Stimulated activated CD4-positive, alpha-beta T cell treated with anti-CD3 and anti-CD28 coated beads, Interleukin-15, amount 100 ng/mL, for 48 hours (primary cell): ENCODE data around the gene B9D2.
"Not testable (repeated sequence)": the region's sequence is repeated elsewhere in the genome, so short reads cannot be mapped to it uniquely, and the experiment has no call there.

Experiments used
- DNase-seq, 2 donors: peaks; one replicate each; pipeline ENCODE4 v3.0.0-alpha.2; 2020; ENCODE audit warnings: low read depth in 2 of 2

The B9D2 gene

DNA sequence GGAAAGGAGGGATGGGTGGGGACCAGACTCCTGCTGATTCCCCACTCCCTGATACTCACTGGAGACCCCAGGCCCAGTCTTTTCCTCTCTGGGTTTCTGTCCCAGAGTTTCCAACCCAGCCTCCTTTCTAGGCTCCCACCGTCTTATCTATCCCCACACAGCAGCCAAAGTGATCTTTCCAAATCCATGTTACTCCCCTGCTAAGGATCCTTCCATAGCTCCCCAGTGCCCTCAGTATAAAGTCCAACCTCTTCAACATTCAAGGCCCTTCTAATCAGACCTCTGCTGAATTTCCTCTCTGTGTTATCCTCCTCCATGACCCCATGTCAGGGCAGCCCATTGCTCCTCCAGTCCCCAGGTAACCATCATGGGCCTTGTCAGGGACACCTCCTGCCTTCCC, 8.9 kb downstream of the B9D2 start:
- no peak for DNase-seq

- DNase-seq, result no peak
These were observed 9.5 kb downstream of the B9D2 start for GRCh38 chr19:41354343-41354953.

- peak; percentile 82 to 88 for DNase-seq
These were observed 10.2 kb downstream of the B9D2 start, which contains the start of gene TGFB1 for GRCh38 chr19:41353466-41354342. TSS of gene TGFB1 (minus strand) at chr19:41353922. CDS start at chr19:41353044, 878 bp downstream.

GRCh38 chr19:41352609-41353465, 11.1 kb downstream of the B9D2 start:
- peak; percentile 56 to 69 for DNase-seq

DNA sequence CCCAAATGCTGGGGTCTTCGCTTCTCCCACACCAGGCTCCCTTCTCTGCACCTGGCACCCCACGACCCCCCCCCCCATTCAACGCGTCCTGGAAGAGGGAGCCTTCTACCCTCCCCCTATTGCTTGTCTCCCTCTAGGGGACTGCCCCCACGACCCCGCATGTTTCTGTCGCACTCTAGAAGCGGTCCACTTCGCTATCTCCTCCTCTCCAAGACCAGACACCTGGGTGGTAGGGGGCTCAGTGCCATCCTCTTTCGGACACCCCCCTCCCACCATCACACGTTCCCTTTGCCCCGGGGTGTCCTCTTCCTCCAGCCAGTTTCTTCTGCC, 11.7 kb downstream of the B9D2 start:
- DNase-seq, result no peak

DNA sequence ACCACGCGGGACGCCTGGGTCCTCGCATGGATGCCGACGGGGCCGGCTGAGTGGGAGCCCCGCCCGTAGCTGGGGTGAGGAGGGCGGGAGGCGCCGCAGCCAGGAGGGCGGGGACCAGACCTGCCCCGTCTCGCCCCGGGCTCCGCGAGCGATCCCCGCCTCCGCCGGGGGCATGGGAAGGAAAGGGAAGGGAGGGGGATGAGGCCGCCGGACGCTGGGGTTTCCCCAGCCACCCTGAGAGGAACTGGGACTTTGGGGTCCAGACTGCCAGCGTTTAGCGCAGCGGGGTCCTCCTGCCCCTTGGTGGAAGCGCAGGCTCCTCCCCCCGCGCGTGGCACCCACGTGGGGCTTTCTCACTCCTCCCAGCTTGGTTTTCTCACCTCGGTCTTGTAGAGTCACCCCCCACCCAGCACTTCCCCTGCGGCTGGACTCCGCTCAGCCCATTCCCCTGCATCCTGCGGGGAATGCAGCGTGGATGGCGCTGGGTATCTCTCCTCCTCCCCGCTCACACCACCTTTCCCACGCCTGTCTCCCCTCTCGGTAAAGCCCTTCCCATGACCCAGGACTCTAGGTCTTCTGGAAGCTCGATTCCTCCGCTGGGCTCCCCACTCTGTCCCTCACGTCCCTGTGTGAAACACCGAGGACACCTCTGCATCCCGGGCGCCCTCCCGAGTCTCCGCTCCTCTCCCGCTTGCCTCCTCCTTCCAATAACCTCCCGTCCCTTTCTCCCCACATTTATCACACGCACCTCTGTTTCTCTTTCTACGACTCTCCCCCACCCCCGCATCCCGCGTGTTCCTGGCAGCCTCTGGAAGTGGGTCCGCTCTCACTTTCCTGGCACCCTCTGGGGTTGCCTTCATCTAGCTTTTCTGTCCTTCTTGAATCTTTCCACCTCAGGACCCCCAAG, 12.4 kb downstream of the B9D2 start:
- DNase-seq, result peak; percentile 63 to 76

GRCh38 chr19:41350735-41351338, 13.1 kb downstream of the B9D2 start:
- no peak for DNase-seq

DNA sequence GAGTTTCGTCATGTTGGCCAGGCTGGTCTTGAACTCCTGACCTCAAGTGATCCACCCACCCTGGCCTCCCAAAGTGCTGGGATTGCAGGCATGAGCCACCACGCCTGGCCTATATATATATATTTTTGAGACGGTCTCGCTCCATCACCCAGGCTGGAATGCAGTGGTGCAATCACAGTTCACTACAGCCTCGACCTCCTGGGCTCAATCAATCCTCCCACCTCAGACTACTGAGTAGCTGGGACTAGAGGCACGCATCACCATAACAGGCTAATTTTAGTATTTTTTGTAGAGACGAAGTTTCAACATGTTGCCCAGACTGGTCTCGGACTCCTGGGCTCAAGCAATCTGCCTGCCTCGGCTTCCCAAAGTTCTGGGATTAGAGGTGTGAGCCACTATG, 17.0 kb downstream of the B9D2 start:
- not testable (repeated sequence) for DNase-seq

DNA sequence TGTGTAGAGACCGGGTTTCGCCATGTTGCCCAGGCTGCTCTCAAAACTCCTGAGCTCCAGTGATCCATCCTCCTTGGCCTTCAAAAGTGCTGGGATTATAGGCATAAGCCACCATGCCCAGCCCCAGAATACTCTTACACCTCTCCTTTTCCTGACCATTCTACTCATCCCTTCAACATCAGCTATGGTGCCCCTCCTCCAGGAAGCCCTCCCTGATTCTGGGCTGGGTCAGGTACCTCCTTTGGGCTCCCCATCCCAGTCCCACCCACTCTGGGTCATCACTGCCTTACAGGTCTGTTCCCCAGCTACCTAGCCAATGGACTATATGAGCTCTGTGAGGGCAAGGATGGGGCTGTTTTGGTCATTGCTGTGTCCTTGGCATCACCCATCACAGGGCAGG, 19.8 kb downstream of the B9D2 start:
- DNase-seq, result no peak

DNA sequence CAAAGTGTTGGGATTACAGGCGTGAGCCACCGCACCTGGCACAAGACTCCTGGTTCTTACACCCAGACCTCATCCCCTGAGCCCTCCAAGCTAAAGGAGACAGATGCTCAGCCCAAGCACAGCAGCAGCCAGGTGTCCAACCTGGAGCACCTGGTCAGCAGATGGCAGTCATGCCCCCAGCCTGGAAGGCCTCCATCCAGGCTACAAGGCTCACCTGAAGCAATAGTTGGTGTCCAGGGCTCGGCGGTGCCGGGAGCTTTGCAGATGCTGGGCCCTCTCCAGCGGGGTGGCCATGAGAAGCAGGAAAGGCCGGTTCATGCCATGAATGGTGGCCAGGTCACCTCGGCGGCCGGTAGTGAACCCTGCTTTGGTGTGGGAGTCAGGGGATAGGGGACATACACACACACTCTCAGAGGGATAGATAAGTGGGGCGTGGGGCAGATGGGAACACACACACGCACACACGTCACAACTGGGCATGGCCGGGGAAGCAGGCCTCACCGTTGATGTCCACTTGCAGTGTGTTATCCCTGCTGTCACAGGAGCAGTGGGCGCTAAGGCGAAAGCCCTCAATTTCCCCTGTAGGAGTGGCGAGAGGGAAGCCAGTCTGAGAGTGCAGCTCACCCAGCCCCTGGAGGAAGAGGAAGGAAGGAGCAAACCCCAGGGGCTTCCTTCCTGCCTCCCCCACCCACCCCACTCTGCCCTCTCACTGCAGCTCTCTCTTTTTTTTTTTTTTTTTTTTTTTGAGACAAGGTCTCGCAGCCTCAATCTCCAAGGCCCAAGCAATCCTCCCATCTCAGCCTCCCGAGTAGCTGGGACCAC, 22.1 kb downstream of the B9D2 start:
- DNase-seq, result no peak

DNA sequence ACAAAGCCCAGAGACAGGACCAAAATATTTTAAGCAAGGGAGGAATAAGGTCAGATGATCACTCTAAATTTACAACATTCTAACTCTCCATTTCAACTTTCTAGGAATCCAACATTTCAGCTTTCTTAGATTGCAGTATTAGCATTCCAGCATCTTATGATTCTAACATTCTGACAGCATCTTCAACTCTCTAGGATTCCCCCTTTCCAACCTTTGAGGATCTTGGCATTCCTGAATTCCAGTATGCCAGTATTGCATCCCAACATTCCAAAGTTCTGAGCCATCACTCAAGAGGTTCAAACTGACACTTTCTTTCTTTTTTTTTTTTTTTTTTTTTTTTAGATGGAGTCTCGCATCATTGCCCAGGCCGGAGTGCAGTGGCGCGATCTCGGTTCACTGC, 24.0 kb downstream of the B9D2 start:
- no peak for DNase-seq

DNA sequence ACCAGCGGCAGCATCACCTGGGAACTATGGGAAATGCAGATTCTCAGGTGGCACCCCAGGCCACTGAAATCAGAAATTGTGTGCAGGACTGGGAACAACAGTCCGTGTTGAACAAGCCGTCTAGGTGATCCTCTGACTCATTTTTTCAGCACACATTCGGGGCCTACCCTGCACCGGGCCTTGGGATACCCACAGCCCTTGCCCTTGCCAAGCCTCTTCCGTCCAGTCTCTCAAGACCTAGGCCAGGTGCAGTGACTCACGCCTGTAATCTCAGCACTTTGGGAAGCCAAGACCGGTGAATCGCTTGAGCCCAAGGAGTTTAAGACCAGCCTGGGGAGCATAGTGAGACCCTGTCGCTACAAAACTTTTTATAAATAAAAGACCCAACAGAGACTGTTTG, 28.5 kb downstream of the B9D2 start:
- no peak for DNase-seq

GRCh38 chr19:41334793-41335192, 29.2 kb downstream of the B9D2 start:
- DNase-seq, result no peak

GRCh38 chr19:41332468-41332867, 31.5 kb downstream of the B9D2 start:
- DNase-seq, result no peak

DNA sequence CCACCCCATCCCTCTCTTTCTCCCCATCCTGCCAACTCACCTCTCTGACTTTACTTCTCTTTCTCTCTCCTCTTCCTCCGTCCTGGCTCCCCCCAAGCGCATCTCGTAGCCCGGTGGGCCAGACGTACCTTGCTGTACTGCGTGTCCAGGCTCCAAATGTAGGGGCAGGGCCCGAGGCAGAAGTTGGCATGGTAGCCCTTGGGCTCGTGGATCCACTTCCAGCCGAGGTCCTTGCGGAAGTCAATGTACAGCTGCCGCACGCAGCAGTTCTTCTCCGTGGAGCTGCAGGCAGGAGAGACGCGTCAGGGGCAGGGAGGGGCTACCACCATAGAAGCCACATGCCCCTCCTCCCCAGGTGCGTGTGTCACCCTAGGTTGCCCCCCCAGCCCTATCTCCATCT, 31.9 kb downstream of the B9D2 start:
- DNase-seq, result no peak

DNA sequence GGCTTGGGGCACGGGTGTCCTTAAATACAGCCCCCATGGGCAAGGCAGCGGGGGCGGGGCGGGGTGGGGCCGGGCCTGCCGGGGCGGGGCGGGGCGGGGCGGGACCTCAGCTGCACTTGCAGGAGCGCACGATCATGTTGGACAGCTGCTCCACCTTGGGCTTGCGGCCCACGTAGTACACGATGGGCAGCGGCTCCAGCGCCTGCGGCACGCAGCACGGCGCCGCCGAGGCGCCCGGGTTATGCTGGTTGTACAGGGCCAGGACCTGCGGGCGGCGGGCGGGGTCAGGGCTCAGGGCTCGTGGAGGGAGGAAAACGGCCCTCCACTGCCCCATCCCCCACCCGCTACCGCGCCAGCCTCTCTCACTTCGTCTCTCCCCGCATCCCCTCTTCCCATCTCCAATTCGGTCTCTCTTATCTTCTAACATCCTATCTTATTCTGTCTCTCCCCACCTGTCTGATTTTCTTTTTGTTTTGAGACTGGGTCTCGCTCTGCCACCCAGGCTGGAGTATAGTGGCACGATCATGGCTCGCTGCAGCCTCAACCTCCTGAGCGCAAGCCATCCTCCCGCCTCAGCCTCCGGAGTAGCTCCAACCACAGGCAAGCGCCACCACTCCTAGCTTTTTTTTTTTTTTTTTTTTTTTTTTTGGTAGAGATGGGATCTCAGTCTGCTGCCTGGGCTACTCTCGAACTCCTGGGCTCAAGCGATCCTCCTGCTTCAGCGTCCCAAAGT, 32.8 kb downstream of the B9D2 start:
- DNase-seq, result no peak

DNA sequence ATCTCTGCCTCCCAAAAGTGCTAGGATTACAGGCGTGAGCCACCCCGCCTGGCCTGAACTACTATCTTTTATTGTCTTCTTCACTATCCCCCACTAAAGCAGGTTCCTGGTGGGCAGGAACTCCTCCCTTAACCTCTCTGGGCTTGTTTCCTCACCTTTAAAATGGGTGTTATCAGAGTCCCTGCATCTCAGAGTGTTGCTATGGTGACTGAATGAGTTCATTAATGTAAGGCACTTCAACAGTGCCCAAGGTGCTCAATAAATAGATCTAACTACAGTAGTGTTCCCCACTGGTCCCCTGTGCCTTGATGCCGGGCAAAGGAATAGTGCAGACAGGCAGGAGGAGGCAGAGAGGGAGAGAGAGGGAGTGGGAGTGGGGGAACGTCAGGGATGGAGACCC, 33.5 kb downstream of the B9D2 start:
- no peak for DNase-seq

GRCh38 chr19:41328842-41329225, 35.1 kb downstream of the B9D2 start:
- no peak for DNase-seq

DNA sequence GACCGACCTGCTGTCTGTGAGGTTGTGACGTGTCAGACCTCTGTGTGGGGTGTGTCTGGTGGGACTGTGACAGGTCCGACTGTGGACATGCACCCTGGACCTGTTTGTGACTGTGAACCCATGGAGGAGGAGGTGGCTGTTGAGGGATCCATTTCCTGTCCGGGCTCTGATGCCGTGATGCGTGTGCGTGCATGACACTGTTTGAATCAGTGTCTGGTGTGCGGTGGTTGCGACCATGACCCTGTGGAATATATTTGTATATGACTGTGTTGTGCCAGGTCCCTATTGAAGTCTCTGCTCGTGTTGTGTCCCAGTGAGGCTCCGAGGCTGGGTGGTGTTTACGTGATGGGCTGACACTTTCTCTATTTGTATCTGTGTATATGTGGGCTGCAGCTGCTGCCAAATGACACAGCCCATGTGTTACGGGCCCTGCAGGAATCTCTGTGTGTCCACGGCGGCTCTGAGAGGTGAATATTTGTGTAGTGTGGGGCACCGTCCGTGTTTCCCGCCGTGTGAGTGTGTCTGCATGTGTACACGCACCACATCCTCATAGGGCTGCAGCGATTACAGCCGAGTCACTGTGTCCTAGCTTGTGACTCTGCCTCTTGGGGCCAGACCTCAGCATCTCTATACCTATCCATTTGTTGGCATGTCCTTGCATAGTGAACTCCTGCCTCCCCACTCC, 35.6 kb downstream of the B9D2 start:
- DNase-seq, result peak in 1 of 2 donors; percentile 56
